ENCODE results near the gene PRPF31. TPM values are rescaled to one million over a fixed set of nuclear protein-coding genes. Genes with fewer than 3 reads are reported as not detected.

PRPF31 gene, protein sequence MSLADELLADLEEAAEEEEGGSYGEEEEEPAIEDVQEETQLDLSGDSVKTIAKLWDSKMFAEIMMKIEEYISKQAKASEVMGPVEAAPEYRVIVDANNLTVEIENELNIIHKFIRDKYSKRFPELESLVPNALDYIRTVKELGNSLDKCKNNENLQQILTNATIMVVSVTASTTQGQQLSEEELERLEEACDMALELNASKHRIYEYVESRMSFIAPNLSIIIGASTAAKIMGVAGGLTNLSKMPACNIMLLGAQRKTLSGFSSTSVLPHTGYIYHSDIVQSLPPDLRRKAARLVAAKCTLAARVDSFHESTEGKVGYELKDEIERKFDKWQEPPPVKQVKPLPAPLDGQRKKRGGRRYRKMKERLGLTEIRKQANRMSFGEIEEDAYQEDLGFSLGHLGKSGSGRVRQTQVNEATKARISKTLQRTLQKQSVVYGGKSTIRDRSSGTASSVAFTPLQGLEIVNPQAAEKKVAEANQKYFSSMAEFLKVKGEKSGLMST
- 72.2 and 81.0 TPM in 2 replicates for polyA plus RNA-seq (2012; rRNA removed)
- 57.6 and 69.5 TPM in 2 replicates for polyA plus RNA-seq (2012; cell fraction: cytosol; rRNA removed)
- 129 and 133 TPM in 2 replicates for polyA plus RNA-seq (2012; cell fraction: nucleus; rRNA removed)

DNA sequence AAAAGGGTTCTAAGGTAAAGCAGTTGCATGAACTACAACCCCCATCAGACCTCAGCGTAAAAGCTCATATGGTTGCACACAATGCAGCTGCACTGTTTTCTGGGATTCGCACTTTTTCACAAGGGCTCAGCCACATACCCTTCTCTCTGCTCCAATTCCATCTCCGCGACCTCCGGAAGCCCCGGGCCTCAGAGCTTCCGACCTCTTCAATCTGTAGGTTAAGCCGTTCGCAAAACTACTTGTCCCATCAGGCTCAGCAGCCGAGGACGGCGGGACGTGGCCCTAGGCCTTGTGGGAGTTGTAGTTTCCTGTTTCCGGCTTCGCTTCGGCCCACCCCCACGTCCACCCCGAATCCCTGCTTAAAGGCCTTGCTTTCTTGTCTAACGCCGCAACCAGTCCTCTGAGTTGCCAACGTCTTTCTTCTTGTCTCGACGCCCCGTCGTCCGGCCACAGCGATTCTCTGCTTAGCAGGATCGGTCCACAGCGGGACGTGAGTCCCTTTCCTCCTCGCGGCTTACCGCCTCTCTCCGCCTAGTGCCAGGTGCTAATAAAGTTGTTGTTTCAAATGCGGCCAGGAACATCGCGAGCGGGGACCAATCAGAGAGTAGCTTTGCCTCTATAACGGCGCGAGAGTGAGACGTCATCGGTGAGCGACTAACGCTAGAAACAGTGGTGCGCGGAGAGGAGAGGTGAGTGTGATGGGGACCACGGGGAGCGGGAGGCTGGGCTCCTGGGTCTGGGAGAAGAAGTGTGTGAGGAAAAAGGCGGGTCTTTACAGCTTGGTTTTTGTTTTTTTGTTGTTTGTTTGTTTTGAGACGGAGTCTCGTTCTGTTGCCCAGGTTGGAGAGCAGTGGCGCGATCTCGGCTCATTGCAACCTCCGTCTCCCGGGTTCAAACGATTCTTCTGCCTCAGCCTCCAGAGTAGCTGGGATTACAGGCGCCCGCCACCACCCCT, at the start of gene PRPF31, which contains the start of gene TFPT:
PRPF31 (plus strand) TSS at position 646 of the 955 bp plus-strand sequence. CDS start 2,525 bp downstream, outside the sequence.
TFPT (minus strand) TSS at position 549 of the 955 bp plus-strand sequence; CDS start at position 161, 388 bp downstream.
- Histone ChIP-seq H4K20me1 (ENCODE audit: insufficient read depth) (no peaks in the 10 kb centered on the region), H3K79me2 (ENCODE audit: insufficient read depth) (peaks cover 49% of the 10 kb centered on the region), H3K4me2 (peak within 1 kb of the TSS; percentile 93), H3K4me1 (ENCODE audit: control insufficient read depth in 1 of 2, insufficient read depth in 2 of 2, low read depth in 1 of 2, low read length in 1 of 2) (peaks cover 0 to 14% of the 10 kb centered on the region in 2 experiments; a peak in 1 of 4 replicates), H3K27ac (ENCODE audit: low read depth in 2 of 2, low read length in 1 of 2) (peak within 1 kb of the TSS; percentile 77 to 92), H3K9me3 (no peaks in the 10 kb centered on the region), H3F3A (replicated peaks; ENCODE audit: insufficient read depth) (no peaks in the 10 kb centered on the region), H3K36me3 (replicated peaks in 1 of 2; ENCODE audit: control insufficient read depth in 1 of 2, insufficient read depth in 2 of 2, low read length in 1 of 2) (peaks cover 19 to 23% of the 10 kb centered on the region in 2 experiments), H3K27me3 (ENCODE audit: insufficient read depth) (no peaks in the 10 kb centered on the region), H3K9me2 (no peaks in the 10 kb centered on the region), H2AFZ (ENCODE audit: low read depth) (peak within 1 kb of the TSS; percentile 84), H3K9ac (peak within 1 kb of the TSS; percentile 80), H3K4me3 (ENCODE audit: low read depth in 2 of 2, low read length in 1 of 2) (peak within 1 kb of the TSS; percentile 74 to 78)
- ChIA-PET POLR2A (interaction anchor here (0.5 to 3.0 kb wide), 11 partner anchors 9 to 1483 kb away, joined by 3 to 30 read pairs (median 3); partner anchors contain the start of genes CNOT3, MYADM and RPS9), CTCF (interaction anchor here (1.4 kb wide), 1 partner anchor 45 kb away, joined by 4 read pairs; the partner anchor contains the start of gene LENG1)
- WGBS (ENCODE audit: low lambda C conversion rate) = under 1% methylated on average over 59 of the region's 60 CpGs
- DNase-seq = peak; percentile 94
- peak; percentile 77 for TF ChIP-seq YY1 (IDR thresholded peaks at IDR 0.05; ENCODE audit: low read depth)
- no peak for TF ChIP-seq RCOR1 (IDR thresholded peaks at IDR 0.05; ENCODE audit: low read length)
- no peak for TF ChIP-seq FOXM1 (IDR thresholded peaks at IDR 0.05; ENCODE audit: low read depth)
- TF ChIP-seq CHD2 (IDR thresholded peaks at IDR 0.05; ENCODE audit: low read length, partially characterized antibody) = peak; percentile 97
- TF ChIP-seq RAD21 (IDR thresholded peaks at IDR 0.05; ENCODE audit: low read length) = no peak
- TF ChIP-seq, protein P1, sequence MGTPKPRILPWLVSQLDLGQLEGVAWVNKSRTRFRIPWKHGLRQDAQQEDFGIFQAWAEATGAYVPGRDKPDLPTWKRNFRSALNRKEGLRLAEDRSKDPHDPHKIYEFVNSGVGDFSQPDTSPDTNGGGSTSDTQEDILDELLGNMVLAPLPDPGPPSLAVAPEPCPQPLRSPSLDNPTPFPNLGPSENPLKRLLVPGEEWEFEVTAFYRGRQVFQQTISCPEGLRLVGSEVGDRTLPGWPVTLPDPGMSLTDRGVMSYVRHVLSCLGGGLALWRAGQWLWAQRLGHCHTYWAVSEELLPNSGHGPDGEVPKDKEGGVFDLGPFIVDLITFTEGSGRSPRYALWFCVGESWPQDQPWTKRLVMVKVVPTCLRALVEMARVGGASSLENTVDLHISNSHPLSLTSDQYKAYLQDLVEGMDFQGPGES (IDR thresholded peaks at IDR 0.05; ENCODE audit: low read depth, low read length) = 0 out of 2 replicates have a peak, but pooled peaks have one; percentile 31
- TF ChIP-seq RFX5 (IDR thresholded peaks at IDR 0.05; ENCODE audit: low read length) = no peak
- TF ChIP-seq GATA2 (CRISPR knock-in tag; IDR thresholded peaks at IDR 0.05) = no peak
- TF ChIP-seq MXI1 (IDR thresholded peaks at IDR 0.05; ENCODE audit: low read depth, low read length) = peak; percentile 94
- no peak for TF ChIP-seq TEAD4 (IDR thresholded peaks at IDR 0.05; ENCODE audit: borderline replicate concordance, insufficient read depth)
- TF ChIP-seq, protein P2, sequence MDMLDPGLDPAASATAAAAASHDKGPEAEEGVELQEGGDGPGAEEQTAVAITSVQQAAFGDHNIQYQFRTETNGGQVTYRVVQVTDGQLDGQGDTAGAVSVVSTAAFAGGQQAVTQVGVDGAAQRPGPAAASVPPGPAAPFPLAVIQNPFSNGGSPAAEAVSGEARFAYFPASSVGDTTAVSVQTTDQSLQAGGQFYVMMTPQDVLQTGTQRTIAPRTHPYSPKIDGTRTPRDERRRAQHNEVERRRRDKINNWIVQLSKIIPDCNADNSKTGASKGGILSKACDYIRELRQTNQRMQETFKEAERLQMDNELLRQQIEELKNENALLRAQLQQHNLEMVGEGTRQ (IDR thresholded peaks at IDR 0.05; ENCODE audit: borderline replicate concordance, low read depth, low read length) = no peak
- TF ChIP-seq JUND (IDR thresholded peaks at IDR 0.05) = peak; percentile 16; the same call in 1 of the 2 replicates
- no peak for TF ChIP-seq EZH2phosphoT487 (IDR thresholded peaks at IDR 0.05; ENCODE audit: borderline replicate concordance, low read depth)
- no peak; the same call in 1 of the 2 replicates for TF ChIP-seq NFIC (IDR thresholded peaks at IDR 0.05; ENCODE audit: borderline replicate concordance)
- TF ChIP-seq, protein P3, sequence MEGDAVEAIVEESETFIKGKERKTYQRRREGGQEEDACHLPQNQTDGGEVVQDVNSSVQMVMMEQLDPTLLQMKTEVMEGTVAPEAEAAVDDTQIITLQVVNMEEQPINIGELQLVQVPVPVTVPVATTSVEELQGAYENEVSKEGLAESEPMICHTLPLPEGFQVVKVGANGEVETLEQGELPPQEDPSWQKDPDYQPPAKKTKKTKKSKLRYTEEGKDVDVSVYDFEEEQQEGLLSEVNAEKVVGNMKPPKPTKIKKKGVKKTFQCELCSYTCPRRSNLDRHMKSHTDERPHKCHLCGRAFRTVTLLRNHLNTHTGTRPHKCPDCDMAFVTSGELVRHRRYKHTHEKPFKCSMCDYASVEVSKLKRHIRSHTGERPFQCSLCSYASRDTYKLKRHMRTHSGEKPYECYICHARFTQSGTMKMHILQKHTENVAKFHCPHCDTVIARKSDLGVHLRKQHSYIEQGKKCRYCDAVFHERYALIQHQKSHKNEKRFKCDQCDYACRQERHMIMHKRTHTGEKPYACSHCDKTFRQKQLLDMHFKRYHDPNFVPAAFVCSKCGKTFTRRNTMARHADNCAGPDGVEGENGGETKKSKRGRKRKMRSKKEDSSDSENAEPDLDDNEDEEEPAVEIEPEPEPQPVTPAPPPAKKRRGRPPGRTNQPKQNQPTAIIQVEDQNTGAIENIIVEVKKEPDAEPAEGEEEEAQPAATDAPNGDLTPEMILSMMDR (IDR thresholded peaks at IDR 0.05) = no peak
- TF ChIP-seq, protein P4, sequence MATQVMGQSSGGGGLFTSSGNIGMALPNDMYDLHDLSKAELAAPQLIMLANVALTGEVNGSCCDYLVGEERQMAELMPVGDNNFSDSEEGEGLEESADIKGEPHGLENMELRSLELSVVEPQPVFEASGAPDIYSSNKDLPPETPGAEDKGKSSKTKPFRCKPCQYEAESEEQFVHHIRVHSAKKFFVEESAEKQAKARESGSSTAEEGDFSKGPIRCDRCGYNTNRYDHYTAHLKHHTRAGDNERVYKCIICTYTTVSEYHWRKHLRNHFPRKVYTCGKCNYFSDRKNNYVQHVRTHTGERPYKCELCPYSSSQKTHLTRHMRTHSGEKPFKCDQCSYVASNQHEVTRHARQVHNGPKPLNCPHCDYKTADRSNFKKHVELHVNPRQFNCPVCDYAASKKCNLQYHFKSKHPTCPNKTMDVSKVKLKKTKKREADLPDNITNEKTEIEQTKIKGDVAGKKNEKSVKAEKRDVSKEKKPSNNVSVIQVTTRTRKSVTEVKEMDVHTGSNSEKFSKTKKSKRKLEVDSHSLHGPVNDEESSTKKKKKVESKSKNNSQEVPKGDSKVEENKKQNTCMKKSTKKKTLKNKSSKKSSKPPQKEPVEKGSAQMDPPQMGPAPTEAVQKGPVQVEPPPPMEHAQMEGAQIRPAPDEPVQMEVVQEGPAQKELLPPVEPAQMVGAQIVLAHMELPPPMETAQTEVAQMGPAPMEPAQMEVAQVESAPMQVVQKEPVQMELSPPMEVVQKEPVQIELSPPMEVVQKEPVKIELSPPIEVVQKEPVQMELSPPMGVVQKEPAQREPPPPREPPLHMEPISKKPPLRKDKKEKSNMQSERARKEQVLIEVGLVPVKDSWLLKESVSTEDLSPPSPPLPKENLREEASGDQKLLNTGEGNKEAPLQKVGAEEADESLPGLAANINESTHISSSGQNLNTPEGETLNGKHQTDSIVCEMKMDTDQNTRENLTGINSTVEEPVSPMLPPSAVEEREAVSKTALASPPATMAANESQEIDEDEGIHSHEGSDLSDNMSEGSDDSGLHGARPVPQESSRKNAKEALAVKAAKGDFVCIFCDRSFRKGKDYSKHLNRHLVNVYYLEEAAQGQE (IDR thresholded peaks at IDR 0.05; ENCODE audit: low read depth, low read length) = no peak; the same call in none of the 2 replicates
- TF ChIP-seq POLR2AphosphoS5 (IDR thresholded peaks at IDR 0.05; ENCODE audit: low read depth, low read length) = peak; percentile 91
- peak; percentile 56; the same call in 1 of the 2 replicates for TF ChIP-seq TCF12 (IDR thresholded peaks at IDR 0.05)
- no peak for TF ChIP-seq RXRA (IDR thresholded peaks at IDR 0.05; ENCODE audit: borderline replicate concordance, low read depth)
- TF ChIP-seq, protein P5, sequence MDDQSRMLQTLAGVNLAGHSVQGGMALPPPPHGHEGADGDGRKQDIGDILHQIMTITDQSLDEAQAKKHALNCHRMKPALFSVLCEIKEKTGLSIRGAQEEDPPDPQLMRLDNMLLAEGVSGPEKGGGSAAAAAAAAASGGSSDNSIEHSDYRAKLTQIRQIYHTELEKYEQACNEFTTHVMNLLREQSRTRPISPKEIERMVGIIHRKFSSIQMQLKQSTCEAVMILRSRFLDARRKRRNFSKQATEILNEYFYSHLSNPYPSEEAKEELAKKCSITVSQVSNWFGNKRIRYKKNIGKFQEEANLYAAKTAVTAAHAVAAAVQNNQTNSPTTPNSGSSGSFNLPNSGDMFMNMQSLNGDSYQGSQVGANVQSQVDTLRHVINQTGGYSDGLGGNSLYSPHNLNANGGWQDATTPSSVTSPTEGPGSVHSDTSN (IDR thresholded peaks at IDR 0.05) = peak; percentile 15; the same call in 1 of the 2 replicates
